GM18951 (cell line): Measurements from ENCODE around the gene TRAPPC14.
"Not testable (repeated sequence)": the region's sequence is repeated elsewhere in the genome, so short reads cannot be mapped to it uniquely, and the experiment has no call there.

Source experiments
- POLR2A ChIP-seq: IDR thresholded peaks from 4 replicates; pipeline ENCODE4 v1.6.1; 2011; ENCODE audit warnings: mild to moderate bottlenecking; ENCODE audit not compliant: insufficient read length, insufficient read depth; ENCODE audit errors: extremely low read depth
- in situ Hi-C: fragments of 300-500 bp; cut with MboI; formaldehyde crosslinking; loops from one replicate; pipeline ENCODE4 v1.12.0; 2022; ENCODE audit warnings: low sequenced_read_pairs, mixed read lengths, inconsistent platforms; ENCODE audit not compliant: unreplicated experiment

The TRAPPC14 gene

GRCh38 chr7:100130608-100131453, 27.7 kb downstream of the TRAPPC14 start:
- in situ Hi-C loops: no loop called here

GRCh38 chr7:100130220-100130607, 28.3 kb downstream of the TRAPPC14 start:
- in situ Hi-C loops: not testable (repeated sequence)

More at GRCh38 chr7:100130608-100131453, 27.7 kb downstream of the TRAPPC14 start:
- TF ChIP-seq POLR2A: no peak

GRCh38 chr7:100128637-100128963, 29.9 kb downstream of the TRAPPC14 start:
- in situ Hi-C loops: no loop called here
- no peak for TF ChIP-seq POLR2A

GRCh38 chr7:100127866-100128636, 30.5 kb downstream of the TRAPPC14 start:
- in situ Hi-C loops: no loop called here
- TF ChIP-seq POLR2A: no peak

- in situ Hi-C loops: no loop called here
- TF ChIP-seq POLR2A: peak; percentile 85
These were observed 31.3 kb downstream of the TRAPPC14 start, which contains the start of gene MBLAC1 for GRCh38 chr7:100126931-100127865. TSS of gene MBLAC1 (plus strand) at chr7:100126967. CDS start at chr7:100127396, 429 bp downstream.

GRCh38 chr7:100126239-100126930, 32.1 kb downstream of the TRAPPC14 start:
- in situ Hi-C loops: no loop called here
- TF ChIP-seq POLR2A: no peak

GRCh38 chr7:100124301-100125230, 34.0 kb downstream of the TRAPPC14 start:
- in situ Hi-C loops: no loop called here
- TF ChIP-seq POLR2A: no peak

GRCh38 chr7:100122568-100122967, 36.0 kb downstream of the TRAPPC14 start:
- in situ Hi-C loops: no loop called here
- TF ChIP-seq POLR2A: no peak

- no peak for TF ChIP-seq POLR2A
- in situ Hi-C loops: no loop called here
These were observed 36.5 kb downstream of the TRAPPC14 start for GRCh38 chr7:100122067-100122466.

GRCh38 chr7:100120733-100121036, 37.8 kb downstream of the TRAPPC14 start:
- in situ Hi-C loops: no loop called here

GRCh38 chr7:100119970-100120732, 38.4 kb downstream of the TRAPPC14 start:
- in situ Hi-C loops: no loop called here
- no peak for TF ChIP-seq POLR2A

More at GRCh38 chr7:100120733-100121036, 37.8 kb downstream of the TRAPPC14 start:
- TF ChIP-seq POLR2A: no peak
